Erythroblast (primary cell): ENCODE measurements around the gene DCP1B.

ENCODE experiments used
- GATA1 ChIP-seq: IDR thresholded peaks from 2 replicates; pipeline ENCODE4 v1.6.1; 2011; ENCODE audit warnings: low read depth, mild to moderate bottlenecking, control low read depth, low read length, moderate library complexity
- POLR2A ChIP-seq: IDR thresholded peaks from 2 replicates; pipeline ENCODE4 v1.6.1; 2011; ENCODE audit warnings: mild to moderate bottlenecking, low read length

DNA sequence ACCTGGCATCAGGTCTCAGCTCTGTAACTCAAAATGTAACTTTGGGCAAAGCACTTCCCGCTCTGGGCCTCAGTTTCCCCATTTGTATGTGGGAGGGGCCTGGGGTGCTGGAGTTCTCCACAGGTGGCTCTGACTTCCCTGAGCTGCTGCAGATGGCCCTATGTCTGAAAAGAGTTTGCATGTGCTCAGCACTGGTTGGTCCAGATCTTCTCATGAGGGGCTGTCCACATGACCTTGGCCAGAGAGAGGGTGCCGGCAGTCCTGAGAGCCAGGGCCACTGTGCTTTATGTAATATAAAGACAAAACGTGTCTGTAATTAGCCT is 78.6 kb downstream of the DCP1B start:
- TF ChIP-seq POLR2A (no peak), GATA1 (no peak)
